DND-41 (cell line): Measurements from ENCODE around the gene HTR3C.

Source experiments
- CTCF ChIP-seq: IDR thresholded peaks from 2 replicates; pipeline ENCODE4 v1.5.1; 2012; ENCODE audit warnings: borderline replicate concordance, low read length, moderate library complexity, mild to moderate bottlenecking; ENCODE audit not compliant: poor library complexity, severe bottlenecking; ENCODE audit errors: extremely low read depth
- EZH2 ChIP-seq: IDR thresholded peaks from 3 replicates; pipeline ENCODE4 v1.6.1; 2012; ENCODE audit warnings: borderline replicate concordance, low read depth, mild to moderate bottlenecking, moderate library complexity, low read length, inconsistent platforms; ENCODE audit not compliant: severe bottlenecking

GRCh38 chr3:184081116-184081830 lies 28.4 kb downstream of the HTR3C start:
- TF ChIP-seq CTCF (no peak), EZH2 (no peak)
